Measurements from ENCODE around the gene ARL11.
A peak's percentile ranks its signal among the peaks of the same experiment; 100 is the strongest.

The ARL11 gene

DNA sequence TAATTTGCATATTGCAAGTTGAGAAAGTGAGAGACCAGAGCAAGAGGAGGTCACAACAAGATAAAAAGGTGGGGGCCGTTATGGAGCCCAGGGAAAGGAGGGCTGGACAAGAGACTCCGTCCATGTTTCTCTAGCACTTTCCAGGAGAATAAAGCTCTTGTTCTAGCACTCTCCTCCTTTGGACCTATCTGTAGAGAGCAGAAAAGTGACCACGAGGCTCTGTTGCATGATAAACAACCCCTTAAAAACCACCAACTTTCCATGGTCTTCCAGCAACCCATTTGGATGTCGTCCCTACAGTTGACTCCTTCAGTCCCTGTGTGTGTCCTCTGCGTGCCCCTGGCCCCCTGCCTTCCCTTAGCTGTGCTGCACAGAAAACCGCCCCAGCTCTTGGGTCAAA lies 4.1 kb upstream of the ARL11 start:
- H3K4me3 ChIP-seq (replicated peaks; ENCODE audit: low read depth, low read length): no peak overlapping the region

GRCh38 chr13:49625392-49626079 lies 2.8 kb upstream of the ARL11 start:
- DNase-seq (ENCODE audit: extremely low read depth, insufficient read length): no peak

More for the DNA sequence above, 4.1 kb upstream of the ARL11 start:
- Histone ChIP-seq H3K27me3 (replicated peaks; ENCODE audit: control insufficient read depth, insufficient read depth, low read length) (no peaks in the 10 kb centered on the region), H3K36me3 (ENCODE audit: control insufficient read depth, insufficient read depth, low read length) (no peaks in the 10 kb centered on the region)
- TF ChIP-seq, protein P1, sequence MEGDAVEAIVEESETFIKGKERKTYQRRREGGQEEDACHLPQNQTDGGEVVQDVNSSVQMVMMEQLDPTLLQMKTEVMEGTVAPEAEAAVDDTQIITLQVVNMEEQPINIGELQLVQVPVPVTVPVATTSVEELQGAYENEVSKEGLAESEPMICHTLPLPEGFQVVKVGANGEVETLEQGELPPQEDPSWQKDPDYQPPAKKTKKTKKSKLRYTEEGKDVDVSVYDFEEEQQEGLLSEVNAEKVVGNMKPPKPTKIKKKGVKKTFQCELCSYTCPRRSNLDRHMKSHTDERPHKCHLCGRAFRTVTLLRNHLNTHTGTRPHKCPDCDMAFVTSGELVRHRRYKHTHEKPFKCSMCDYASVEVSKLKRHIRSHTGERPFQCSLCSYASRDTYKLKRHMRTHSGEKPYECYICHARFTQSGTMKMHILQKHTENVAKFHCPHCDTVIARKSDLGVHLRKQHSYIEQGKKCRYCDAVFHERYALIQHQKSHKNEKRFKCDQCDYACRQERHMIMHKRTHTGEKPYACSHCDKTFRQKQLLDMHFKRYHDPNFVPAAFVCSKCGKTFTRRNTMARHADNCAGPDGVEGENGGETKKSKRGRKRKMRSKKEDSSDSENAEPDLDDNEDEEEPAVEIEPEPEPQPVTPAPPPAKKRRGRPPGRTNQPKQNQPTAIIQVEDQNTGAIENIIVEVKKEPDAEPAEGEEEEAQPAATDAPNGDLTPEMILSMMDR (IDR thresholded peaks at IDR 0.05; ENCODE audit: insufficient read depth, low read length, poor library complexity, severe bottlenecking): no peak
- DNase-seq (ENCODE audit: extremely low read depth, insufficient read length): no peak

DNA sequence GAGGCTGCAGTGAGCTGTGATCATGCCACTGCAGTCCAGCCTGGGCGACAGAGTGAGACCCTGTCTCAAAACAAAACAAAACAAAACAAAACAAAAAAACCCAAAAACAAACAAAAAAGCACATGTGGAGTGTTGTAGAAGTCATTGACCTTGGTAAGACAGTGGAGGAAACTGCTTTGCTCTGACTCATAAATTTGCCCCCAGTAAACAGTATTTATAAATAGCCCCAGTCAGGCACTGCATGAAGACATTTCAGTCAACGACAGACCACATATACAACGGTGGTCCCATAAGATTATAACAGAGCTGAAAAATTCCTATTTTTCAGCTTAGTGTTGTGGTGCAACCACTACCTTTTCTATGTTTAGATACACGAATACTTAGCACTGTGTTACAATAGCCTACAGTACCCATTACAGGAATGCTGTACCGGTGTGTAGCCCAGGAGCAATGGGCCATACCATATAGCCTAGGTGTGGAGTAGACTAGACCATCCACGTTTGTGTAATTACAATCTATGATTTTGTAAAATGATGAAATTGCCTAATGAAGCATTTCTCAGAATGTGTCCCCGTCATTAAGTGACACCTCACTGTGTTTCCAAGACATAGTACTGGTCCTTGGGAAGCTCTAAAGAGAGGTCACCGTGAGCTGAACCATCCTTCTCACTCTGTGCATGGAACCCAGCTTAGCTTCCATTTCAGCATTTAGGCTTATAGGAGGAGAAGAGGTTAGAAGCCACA lies 1.1 kb downstream of the ARL11 start:
- H3K27me3 ChIP-seq (replicated peaks; ENCODE audit: control insufficient read depth, insufficient read depth, low read length): no peaks in the 10 kb centered on the region
- TF ChIP-seq, protein P1 (IDR thresholded peaks at IDR 0.05; ENCODE audit: insufficient read depth, low read length, poor library complexity, severe bottlenecking): no peak
- H3K4me3 ChIP-seq (replicated peaks; ENCODE audit: low read depth, low read length): peak overlapping the region; percentile 74
- H3K36me3 ChIP-seq (ENCODE audit: control insufficient read depth, insufficient read depth, low read length): peaks cover 3% of the 10 kb centered on the region
- DNase-seq (ENCODE audit: extremely low read depth, insufficient read length): no peak

More at GRCh38 chr13:49625392-49626079, 2.8 kb upstream of the ARL11 start:
- H3K4me3 ChIP-seq (replicated peaks; ENCODE audit: low read depth, low read length): no peak overlapping the region
- peaks cover 3% of the 10 kb centered on the region for H3K36me3 ChIP-seq (ENCODE audit: control insufficient read depth, insufficient read depth, low read length)
- no peaks in the 10 kb centered on the region for H3K27me3 ChIP-seq (replicated peaks; ENCODE audit: control insufficient read depth, insufficient read depth, low read length)
- TF ChIP-seq, protein P1 (IDR thresholded peaks at IDR 0.05; ENCODE audit: insufficient read depth, low read length, poor library complexity, severe bottlenecking): no peak

DNA sequence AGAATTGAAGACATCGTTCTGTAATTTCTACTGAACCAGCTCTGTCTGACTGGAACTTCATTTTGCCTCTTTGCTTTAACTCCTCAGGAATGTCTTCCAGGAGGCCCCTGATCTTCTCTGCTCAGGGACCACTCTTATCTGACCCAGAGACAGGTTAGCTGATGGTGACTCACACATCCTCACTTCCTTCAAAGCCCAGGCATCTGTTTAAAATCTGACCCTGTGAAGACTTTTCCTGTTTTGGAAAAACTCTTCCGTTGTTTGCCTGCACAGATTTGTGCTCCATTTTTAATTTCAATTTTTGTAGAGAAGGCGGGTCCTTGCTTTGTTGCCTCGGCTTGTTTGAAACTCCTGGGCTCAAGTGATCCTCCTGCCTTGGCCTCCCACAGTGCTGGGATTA lies 1.6 kb downstream of the ARL11 start:
- Histone ChIP-seq H3K36me3 (ENCODE audit: control insufficient read depth, insufficient read depth, low read length) (peaks cover 3% of the 10 kb centered on the region), H3K4me3 (replicated peaks; ENCODE audit: low read depth, low read length) (no peak overlapping the region), H3K27me3 (replicated peaks; ENCODE audit: control insufficient read depth, insufficient read depth, low read length) (no peaks in the 10 kb centered on the region)
- no peak for DNase-seq (ENCODE audit: extremely low read depth, insufficient read length)
- TF ChIP-seq, protein P1 (IDR thresholded peaks at IDR 0.05; ENCODE audit: insufficient read depth, low read length, poor library complexity, severe bottlenecking): no peak

GRCh38 chr13:49630580-49630979 lies 2.3 kb downstream of the ARL11 start:
- Histone ChIP-seq H3K27me3 (replicated peaks; ENCODE audit: control insufficient read depth, insufficient read depth, low read length) (no peaks in the 10 kb centered on the region), H3K4me3 (replicated peaks; ENCODE audit: low read depth, low read length) (no peak overlapping the region), H3K36me3 (ENCODE audit: control insufficient read depth, insufficient read depth, low read length) (peaks cover 5% of the 10 kb centered on the region)
- DNase-seq (ENCODE audit: extremely low read depth, insufficient read length): no peak
- TF ChIP-seq, protein P1 (IDR thresholded peaks at IDR 0.05; ENCODE audit: insufficient read depth, low read length, poor library complexity, severe bottlenecking): no peak
